HG02970 (cell line): ENCODE data around the gene HM13.
"Not testable (repeated sequence)": the region's sequence is repeated elsewhere in the genome, so short reads cannot be mapped to it uniquely, and the experiment has no call there.

Experiments used
- ATAC-seq: cut with Tn5 transposase; IDR thresholded peaks from one replicate; pipeline ENCODE4 v1.9.1; 2021; ENCODE audit warnings: mild to moderate bottlenecking, moderate library complexity, moderate number of reproducible peaks; ENCODE audit not compliant: unreplicated experiment, low FRiP score

The HM13 gene

DNA sequence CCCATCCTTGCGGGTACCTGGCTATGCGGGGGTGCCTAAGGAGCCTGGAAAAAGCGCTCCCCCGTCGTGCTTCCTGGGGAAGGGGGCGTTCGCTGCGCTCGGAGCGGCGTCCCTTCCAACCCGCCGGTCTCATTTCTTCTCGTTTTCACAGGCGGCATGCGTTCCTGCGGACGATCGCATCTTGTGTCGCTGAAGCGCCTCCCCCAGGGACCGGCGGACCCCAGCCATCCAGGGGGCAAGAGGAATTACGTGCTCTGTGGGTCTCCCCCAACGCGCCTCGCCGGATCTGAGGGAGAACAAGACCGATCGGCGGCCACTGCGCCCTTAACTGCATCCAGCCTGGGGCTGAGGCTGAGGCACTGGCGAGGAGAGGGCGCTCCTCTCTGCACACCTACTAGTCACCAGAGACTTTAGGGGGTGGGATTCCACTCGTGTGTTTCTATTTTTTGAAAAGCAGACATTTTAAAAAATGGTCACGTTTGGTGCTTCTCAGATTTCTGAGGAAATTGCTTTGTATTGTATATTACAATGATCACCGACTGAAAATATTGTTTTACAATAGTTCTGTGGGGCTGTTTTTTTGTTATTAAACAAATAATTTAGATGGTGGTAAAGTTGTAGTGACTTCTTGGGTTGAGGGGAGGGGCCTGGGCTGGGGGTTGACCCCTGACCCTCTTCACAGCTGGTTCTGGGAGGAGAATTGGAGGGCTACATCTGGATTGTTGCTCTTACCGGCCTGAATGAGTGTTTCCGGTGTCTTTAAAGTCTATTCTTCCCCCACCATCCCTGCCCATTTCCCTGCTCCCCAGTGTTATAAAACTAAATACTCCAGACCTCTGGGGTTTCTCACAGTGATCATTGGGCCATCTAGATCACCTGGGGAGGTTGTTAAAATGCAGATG is 91.9 kb downstream of the HM13 start:
- ATAC-seq = no peak

DNA sequence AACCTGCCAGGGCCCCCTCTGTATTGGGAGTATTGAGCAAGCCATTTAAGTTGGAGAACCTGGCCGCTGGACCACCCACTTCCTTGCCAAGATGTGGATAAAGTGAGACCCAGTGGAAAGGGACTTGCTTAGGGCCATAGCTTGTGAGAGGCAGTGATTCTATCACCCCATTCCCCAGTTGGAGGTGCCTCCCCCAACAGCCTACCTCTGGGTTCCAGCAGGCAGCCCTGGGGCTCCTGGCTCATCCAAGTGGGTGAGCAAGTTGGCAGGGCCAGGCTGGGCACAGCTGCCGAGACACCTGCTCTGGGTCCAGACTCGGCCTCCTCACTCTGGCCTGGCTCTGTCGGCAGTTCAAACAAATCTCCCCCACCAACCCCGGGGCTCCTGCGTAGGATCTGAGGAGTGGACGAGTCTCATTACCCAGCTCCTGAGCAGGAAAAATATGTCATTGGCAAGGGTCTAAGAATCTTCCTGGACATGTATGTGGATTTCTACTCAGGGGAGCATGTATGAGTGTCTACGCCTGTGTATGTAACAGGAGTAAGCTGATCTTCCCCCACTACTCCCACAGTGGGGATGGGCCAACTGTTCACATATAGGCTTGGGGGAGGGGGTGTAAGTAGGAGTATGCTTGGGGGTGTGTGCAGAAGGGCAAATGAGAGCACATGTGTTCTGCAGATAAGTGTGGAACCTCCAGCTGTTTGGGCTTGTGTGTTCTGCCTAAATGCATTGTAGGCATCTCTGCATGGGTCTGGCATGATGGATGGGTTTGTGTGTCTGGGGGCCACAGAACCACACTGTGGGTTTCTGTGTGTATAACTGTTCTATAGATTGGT is 92.8 kb downstream of the HM13 start:
- no peak for ATAC-seq

DNA sequence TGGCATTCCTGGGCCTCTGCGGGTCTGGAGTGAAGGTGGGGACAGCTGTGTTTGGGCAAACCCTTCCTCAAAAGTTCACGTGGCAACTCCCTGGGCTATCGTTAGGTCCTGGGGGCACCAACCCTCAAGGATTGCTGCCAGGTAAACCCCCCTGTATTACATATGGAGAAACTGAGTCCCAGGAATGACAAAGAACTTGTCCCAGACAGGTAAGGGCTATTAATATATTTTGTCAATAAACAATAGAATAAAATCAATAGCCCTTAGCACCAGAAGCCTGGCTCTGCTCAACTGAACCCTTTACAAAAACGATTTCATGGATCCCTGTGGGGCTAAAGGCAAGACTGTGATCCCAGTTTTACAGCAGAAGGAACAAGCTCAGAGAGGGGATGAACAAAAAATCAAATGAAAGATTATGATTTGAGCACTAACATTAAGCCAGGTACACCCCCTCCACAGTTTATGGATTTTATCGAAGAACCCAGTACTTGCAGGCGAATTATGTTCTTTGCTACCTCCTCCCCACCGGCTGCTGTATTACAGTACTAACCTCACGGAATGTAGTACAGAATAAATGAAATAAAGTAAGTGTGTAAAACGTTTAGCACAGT is 93.5 kb downstream of the HM13 start:
- no peak for ATAC-seq

DNA sequence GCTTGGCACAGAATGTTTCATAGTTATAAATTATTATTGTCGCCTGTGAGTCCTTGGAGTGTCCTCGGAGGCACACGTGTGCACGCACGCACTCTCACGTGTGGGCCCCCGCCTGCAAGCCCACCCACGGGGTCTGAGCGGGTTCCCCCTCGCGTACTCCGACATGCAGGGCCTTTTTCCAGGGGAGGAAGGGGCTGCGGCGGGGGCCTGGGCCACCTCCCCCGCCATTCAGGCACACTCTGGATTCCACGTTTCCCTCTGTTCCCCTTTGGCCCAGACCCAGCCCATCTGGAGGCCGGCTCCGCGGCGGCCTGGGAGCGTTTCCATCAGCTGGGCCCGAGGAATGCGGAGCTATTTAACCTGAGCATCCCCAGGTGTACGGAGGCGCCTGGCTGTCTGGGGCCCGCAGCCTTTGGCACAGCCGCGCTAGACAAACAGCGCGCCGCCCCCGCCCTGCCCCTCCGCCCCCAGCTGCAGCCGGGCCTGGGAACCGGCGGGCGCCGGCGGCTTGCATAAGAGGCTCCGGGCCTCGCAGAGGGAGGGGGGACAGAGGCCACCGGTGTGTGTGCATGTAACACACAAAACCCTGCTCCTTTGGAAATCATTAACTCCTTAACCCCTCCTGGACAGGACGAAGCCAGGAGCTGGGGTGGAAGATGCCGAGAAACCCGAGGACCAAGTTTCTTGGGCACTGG is 94.2 kb downstream of the HM13 start:
- no peak for ATAC-seq

DNA sequence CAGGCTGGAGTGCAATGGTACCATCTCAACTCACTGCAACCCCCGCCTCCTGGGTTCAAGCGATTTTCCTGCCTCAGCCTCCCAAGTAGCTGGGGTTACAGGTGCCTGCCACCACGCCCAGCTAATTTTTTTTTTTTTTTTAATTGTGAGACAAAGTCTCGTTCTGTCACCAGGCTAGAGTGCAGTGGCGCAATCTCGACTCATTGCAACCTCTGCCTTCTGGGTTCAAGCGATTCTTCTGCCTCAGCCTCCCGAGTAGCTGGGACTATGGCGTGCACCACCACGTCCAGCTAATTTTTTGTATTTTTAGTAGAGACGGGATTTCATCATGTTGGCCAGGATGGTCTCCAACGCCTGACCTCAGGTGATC is 98.0 kb downstream of the HM13 start:
- ATAC-seq = not testable (repeated sequence)

DNA sequence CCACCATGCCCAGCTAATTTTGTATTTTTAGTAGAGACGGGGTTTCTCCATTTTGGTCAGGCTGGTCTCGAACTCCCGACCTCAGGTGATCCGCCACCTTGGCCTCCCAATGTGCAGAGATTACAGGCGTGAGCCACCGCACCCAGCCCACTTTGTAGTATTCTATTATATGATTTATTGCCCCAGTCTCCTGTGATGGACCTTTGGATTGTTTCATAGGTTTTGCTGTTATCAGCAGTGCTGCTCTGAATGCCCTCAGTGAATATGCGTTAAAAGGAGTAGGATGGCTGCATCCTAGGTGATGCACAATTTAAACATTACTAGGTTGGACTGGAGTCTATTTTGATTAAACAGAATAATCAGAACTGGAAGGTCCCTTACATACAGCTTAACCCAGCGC is 101.2 kb downstream of the HM13 start:
- ATAC-seq = no peak

DNA sequence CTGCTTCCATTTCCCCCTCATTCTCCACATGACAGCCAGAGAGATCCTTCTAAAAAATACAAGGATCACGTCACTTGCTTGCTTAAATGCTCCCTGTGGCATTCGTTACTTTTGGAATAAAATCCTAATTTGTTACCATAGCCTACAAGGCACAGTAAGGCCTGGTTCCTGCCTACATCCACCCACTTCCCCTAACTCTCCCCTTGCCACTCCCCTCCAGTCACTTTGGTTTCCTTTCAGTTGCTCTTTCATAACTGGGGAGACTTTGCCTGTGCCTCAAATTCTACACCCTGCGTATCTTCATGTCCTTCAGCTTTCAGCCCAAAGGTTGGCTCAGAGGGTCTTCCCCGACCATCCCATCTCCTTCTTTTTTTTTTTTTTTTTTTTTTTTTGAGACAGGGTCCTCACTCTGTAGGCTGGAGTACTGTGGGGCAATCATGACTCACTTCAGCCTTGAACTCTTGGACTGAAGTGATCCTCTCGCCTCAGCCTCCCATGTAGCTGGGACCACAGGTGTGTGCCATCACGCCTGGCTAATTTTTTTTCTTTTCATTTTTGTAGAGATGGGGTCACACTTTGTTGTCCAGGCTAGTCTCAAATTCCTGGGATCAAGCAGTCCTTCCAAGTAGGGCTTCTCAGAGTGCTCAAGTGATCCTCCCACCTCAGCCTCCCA is 103.3 kb downstream of the HM13 start:
- ATAC-seq = no peak
